Mucosa of descending colon (tissue), 3 donors: ENCODE results near the gene ACY1. TPM values are rescaled to one million over a fixed set of nuclear protein-coding genes. Genes with fewer than 3 reads are reported as not detected.
"Not testable (repeated sequence)": the region's sequence is repeated elsewhere in the genome, so short reads cannot be mapped to it uniquely, and the experiment has no call there.

Experiments used
- ATAC-seq: fragments of 200-7000 bp; cut with Tn5 transposase; one replicate; pipeline ENCODE4 v1.9.1; 2020; ENCODE audit warnings: mild to moderate bottlenecking, moderate library complexity
- DNase-seq, 3 donors: peaks; one replicate each; pipeline ENCODE4 v3.0.0-alpha.2; 2020
- H3K36me3 ChIP-seq: fragments of 200-600 bp; one replicate; pipeline ENCODE4 v1.8.0; 2021; ENCODE audit warnings: low read depth, mild to moderate bottlenecking
- H3K4me1 ChIP-seq: fragments of 200-600 bp; one replicate; pipeline ENCODE4 v1.8.0; 2021; ENCODE audit warnings: low read depth, mild to moderate bottlenecking
- H3K4me3 ChIP-seq: fragments of 200-600 bp; one replicate; pipeline ENCODE4 v1.8.0; 2021; ENCODE audit warnings: mild to moderate bottlenecking
- H3K9me3 ChIP-seq: fragments of 200-600 bp; one replicate; pipeline ENCODE4 v1.8.0; 2021; ENCODE audit warnings: mild to moderate bottlenecking
- intact Hi-C, 2 donors: fragments of 100-400 bp; cut with DNase I in 1 of 2; cut with micrococcal nuclease in 1 of 2; formaldehyde crosslinking; loops; one replicate each; pipeline versions ENCODE4 v1.11.0 to v1.11.1; 2022; cut with DNase I, micrococcal nuclease
- total RNA-seq, 3 donors: library from RNA; stranded (reverse); fragmentation: NEBNext Ultra II Directional in 2 of 3; extraction: Animal tissue kit (Norgen Biotek cat#: 25700) in 2 of 3; gene quantifications; one replicate each; pipeline versions ENCODE4 v1.2.1 to v1.2.4, GENCODE V29; 2021 to 2023
- TF ChIP-seq, protein P1 (sequence below): fragments of 200-600 bp; IDR thresholded peaks from one replicate; pipeline ENCODE4 v1.8.0; 2022; ENCODE audit warnings: antibody characterized with exemption, mild to moderate bottlenecking
- donor health status: DM: no; HTN: no; CAD: no; lungs with moderate emphysema.
- donor health status: DM: no; HTN: no; CAD: no.
- donor health status: DM: no; HTN: yes; CAD: no.

The ACY1 gene
- total RNA-seq, 3 donors from 2014 or later = 79.9 to 180 (median 133) TPM

- TF ChIP-seq, protein P1, sequence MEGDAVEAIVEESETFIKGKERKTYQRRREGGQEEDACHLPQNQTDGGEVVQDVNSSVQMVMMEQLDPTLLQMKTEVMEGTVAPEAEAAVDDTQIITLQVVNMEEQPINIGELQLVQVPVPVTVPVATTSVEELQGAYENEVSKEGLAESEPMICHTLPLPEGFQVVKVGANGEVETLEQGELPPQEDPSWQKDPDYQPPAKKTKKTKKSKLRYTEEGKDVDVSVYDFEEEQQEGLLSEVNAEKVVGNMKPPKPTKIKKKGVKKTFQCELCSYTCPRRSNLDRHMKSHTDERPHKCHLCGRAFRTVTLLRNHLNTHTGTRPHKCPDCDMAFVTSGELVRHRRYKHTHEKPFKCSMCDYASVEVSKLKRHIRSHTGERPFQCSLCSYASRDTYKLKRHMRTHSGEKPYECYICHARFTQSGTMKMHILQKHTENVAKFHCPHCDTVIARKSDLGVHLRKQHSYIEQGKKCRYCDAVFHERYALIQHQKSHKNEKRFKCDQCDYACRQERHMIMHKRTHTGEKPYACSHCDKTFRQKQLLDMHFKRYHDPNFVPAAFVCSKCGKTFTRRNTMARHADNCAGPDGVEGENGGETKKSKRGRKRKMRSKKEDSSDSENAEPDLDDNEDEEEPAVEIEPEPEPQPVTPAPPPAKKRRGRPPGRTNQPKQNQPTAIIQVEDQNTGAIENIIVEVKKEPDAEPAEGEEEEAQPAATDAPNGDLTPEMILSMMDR = no peak
- ATAC-seq = no peak
- no peak overlapping the region for H3K4me3 ChIP-seq
- no peaks in the 10 kb centered on the region for H3K36me3 ChIP-seq
- no peak for DNase-seq
- H3K4me1 ChIP-seq = no peaks in the 10 kb centered on the region
- intact Hi-C loops = no loop called here
- H3K9me3 ChIP-seq = no peaks in the 10 kb centered on the region
These were observed 47.5 kb downstream of the ACY1 start for GRCh38 chr3:52030714-52031310.

- TF ChIP-seq, protein P1 = no peak
- H3K36me3 ChIP-seq = no peaks in the 10 kb centered on the region
- H3K4me3 ChIP-seq = no peak overlapping the region
- H3K4me1 ChIP-seq = no peaks in the 10 kb centered on the region
- H3K9me3 ChIP-seq = no peaks in the 10 kb centered on the region
- intact Hi-C loops = no loop called here
- no peak for DNase-seq
- no peak for ATAC-seq
These were observed 48.6 kb downstream of the ACY1 start for GRCh38 chr3:52031896-52032295.

- H3K4me1 ChIP-seq = no peaks in the 10 kb centered on the region
- no peaks in the 10 kb centered on the region for H3K9me3 ChIP-seq
- intact Hi-C loops = no loop called here
- no peak for ATAC-seq
- no peak overlapping the region for H3K4me3 ChIP-seq
- DNase-seq = no peak
- TF ChIP-seq, protein P1 = no peak
- H3K36me3 ChIP-seq = no peaks in the 10 kb centered on the region
These were observed 49.5 kb downstream of the ACY1 start for GRCh38 chr3:52032702-52033408.

DNA sequence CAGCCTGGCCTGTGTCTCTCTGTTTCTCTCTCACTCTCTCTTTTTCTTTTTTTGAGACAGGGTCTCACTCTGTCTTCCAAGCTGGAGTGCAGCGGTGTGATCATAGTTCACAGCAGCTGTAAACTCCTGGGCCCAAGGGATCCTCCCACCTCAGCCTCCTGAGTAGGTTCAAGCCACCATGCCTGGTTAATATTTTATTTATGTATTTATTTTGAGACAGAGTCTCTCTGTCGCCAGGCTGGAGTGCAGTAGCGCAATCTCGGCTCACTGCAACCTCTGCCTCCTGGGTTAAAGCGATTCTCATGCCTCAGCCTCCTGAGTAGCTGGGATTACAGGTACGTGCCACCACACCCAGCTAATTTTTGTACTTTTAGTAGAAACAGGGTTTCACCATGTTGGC lies 50.4 kb downstream of the ACY1 start:
- peak; percentile 44 for ATAC-seq
- DNase-seq = not testable (repeated sequence)

DNA sequence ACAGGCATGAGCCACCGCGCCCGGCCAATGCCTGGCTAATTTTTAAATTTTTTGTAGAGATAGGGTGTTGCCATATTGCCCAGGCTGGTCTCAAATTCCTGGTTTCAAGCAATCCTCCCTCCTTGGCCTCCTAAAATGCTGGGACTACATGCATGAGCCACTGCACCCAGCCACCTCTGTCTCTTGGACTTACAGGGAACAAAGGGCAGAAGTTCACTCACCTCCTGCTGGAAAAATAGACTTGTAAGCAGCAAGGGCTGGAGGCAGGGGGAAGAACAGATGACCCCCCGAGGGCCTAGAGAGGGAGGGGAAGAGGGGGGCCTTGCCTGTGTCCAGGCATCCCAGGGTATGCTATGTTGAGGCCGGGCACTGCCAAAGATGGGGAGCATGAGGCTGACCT lies 50.9 kb downstream of the ACY1 start:
- H3K4me1 ChIP-seq = no peaks in the 10 kb centered on the region
- H3K36me3 ChIP-seq = no peaks in the 10 kb centered on the region
- no peak overlapping the region for H3K4me3 ChIP-seq
- no peaks in the 10 kb centered on the region for H3K9me3 ChIP-seq
- no peak for ATAC-seq
- intact Hi-C loops = no loop called here
- DNase-seq = no peak
- TF ChIP-seq, protein P1 = no peak

More for the DNA sequence above, 50.4 kb downstream of the ACY1 start:
- H3K4me1 ChIP-seq, H3K36me3 ChIP-seq, H3K9me3 ChIP-seq, intact Hi-C loops, H3K4me3 ChIP-seq: not testable (repeated sequence)

- Histone ChIP-seq H3K4me3 (no peak overlapping the region), H3K9me3 (no peaks in the 10 kb centered on the region), H3K36me3 (no peaks in the 10 kb centered on the region), H3K4me1 (no peaks in the 10 kb centered on the region)
- intact Hi-C loops = no loop called here
- ATAC-seq (no peak), DNase-seq (no peak)
- TF ChIP-seq, protein P1 = no peak
These were observed 51.3 kb downstream of the ACY1 start for GRCh38 chr3:52034651-52035050.
